ENCODE data around the gene ARHGAP24. TPM values are rescaled to one million over a fixed set of nuclear protein-coding genes. Genes with fewer than 3 reads are reported as not detected.
"Not testable (repeated sequence)": the region's sequence is repeated elsewhere in the genome, so short reads cannot be mapped to it uniquely, and the experiment has no call there.

ARHGAP24 gene
- total RNA-seq, 1 donor from 2014 or later: 1.5 TPM

DNA sequence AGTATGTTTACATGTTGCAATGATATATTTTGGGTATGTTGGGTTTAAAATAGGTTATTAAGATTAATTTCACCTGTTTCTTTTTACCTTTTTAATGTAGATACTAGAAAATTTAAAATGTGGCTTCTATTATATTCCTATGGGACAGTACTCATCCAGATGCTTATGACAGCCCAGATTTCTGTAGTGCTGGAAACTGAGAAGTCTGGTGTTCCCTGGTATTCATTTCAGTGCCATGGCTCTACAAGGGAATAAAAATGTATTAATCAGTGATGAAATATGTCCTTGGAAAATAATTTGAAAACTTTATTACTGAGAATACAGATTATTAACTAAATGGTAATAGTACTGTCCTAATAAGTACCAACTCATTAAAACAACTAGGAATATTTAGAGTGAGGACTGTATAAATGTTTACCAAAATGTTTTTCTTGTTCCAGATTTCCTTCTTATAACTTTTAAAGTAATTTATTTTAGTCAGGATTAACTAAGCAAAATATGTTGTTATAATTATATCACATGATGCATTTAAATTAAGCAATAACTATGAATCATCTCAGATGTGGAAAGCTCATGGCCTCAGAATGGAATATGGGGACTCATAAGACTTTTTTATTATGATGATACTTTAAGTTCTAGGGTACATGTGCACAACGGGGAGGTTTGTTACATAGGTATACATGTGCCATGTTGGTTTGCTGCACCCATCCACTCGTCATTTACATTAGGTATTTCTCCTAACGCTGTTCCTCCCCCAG lies 25.3 kb downstream of the ARHGAP24 start:
- TF ChIP-seq, protein P1, sequence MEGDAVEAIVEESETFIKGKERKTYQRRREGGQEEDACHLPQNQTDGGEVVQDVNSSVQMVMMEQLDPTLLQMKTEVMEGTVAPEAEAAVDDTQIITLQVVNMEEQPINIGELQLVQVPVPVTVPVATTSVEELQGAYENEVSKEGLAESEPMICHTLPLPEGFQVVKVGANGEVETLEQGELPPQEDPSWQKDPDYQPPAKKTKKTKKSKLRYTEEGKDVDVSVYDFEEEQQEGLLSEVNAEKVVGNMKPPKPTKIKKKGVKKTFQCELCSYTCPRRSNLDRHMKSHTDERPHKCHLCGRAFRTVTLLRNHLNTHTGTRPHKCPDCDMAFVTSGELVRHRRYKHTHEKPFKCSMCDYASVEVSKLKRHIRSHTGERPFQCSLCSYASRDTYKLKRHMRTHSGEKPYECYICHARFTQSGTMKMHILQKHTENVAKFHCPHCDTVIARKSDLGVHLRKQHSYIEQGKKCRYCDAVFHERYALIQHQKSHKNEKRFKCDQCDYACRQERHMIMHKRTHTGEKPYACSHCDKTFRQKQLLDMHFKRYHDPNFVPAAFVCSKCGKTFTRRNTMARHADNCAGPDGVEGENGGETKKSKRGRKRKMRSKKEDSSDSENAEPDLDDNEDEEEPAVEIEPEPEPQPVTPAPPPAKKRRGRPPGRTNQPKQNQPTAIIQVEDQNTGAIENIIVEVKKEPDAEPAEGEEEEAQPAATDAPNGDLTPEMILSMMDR (conservative IDR thresholded peaks at IDR 0.05): no peak
- no peak for DNase-seq (ENCODE audit: low read depth, low spot score)
- no peaks in the 10 kb centered on the region for H3K4me1 Mint-ChIP-seq
- no peak overlapping the region for H3K27ac Mint-ChIP-seq (ENCODE audit: unreplicated experiment)
- H3K27me3 Mint-ChIP-seq (ENCODE audit: low read depth): no peaks in the 10 kb centered on the region
- H3K9me3 Mint-ChIP-seq: peaks cover 4% of the 10 kb centered on the region
- H3K4me3 Mint-ChIP-seq: no peak overlapping the region
- peaks cover 4% of the 10 kb centered on the region for H3K36me3 Mint-ChIP-seq (ENCODE audit: low read depth)

DNA sequence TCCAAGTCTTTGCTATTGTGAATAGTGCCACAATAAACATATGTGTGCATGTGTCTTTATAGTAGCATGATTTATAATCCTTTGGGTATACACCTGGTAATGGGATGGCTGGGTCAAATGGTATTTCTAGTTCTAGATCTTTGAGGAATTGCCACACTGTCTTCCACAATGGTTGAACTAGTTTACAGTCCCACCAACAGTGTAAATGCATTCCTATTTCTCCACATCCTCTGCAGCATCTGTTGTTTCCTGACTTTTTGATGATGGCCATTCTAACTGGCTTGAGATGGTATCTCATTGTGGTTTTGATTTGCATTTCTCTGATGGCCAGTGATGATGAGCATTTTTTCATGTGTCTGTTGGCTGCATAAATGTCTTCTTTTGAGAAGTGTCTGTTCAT lies 26.2 kb downstream of the ARHGAP24 start:
- not testable (repeated sequence) for H3K27me3 Mint-ChIP-seq (ENCODE audit: low read depth); H3K27ac Mint-ChIP-seq (ENCODE audit: unreplicated experiment); DNase-seq (ENCODE audit: low read depth, low spot score); H3K4me1 Mint-ChIP-seq; H3K4me3 Mint-ChIP-seq; H3K36me3 Mint-ChIP-seq (ENCODE audit: low read depth); H3K9me3 Mint-ChIP-seq

DNA sequence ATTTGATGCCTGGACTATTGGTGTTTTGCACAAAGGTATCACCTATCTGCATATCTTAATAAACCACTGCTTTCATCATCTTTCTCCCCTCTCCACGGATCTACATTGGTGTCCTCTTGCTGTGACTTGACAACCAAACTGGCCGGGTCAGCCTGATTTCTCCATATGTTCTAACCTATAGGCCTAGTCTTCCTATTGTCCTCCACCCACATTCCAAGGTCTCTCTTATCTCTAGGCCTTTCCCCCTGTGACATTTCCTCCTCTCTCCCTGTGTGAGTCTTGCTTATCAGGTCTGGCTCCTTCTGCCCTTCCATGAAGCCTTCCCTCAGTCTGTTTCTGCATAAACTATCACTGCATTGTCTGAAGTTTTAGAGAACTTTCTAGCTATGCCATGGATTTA lies 33.7 kb downstream of the ARHGAP24 start:
- TF ChIP-seq, protein P1 (conservative IDR thresholded peaks at IDR 0.05): no peak
- Mint-ChIP-seq H3K9me3 (peaks cover 3% of the 10 kb centered on the region), H3K4me3 (no peak overlapping the region), H3K27ac (ENCODE audit: unreplicated experiment) (no peak overlapping the region), H3K27me3 (ENCODE audit: low read depth) (no peaks in the 10 kb centered on the region), H3K36me3 (ENCODE audit: low read depth) (peaks cover 6% of the 10 kb centered on the region), H3K4me1 (no peaks in the 10 kb centered on the region)
- no peak for DNase-seq (ENCODE audit: low read depth, low spot score)

DNA sequence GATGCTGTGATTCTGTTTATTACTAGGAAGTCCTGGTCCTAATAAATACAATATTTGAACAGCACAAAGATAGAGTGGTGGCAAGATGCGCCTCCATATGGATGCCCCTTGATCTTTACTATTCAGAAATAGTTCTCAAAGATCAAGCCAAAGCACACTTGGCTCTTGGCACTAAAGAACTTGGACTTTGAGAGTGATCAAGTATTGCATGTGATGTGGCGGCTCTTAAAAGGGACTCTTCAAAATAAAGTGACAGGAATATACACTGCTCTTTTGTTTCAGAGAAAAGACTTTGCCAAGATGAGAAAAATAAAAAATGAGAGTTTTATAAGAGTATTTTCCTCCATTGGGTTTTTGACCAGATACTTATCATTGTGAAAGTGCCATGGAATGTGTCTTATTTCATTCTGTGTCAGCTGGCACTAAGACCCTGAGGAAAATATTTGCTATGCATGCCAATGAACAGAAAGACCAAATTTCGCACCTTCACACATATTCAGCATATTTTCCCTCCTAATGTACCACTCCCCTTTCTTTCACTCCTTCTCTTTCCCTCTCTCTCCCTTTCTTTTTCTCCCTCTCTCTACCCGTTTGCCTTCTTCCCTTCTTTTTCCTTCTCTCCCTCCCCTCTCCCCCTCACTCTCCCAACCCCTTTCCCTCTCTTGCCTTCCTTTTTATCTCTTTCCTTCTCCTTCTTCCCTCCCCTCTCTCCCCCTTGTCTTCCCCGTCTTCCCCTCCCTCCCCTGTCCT lies 35.1 kb downstream of the ARHGAP24 start:
- Mint-ChIP-seq H3K4me3 (no peak overlapping the region), H3K9me3 (peaks cover 3% of the 10 kb centered on the region), H3K27ac (ENCODE audit: unreplicated experiment) (no peak overlapping the region)

DNA sequence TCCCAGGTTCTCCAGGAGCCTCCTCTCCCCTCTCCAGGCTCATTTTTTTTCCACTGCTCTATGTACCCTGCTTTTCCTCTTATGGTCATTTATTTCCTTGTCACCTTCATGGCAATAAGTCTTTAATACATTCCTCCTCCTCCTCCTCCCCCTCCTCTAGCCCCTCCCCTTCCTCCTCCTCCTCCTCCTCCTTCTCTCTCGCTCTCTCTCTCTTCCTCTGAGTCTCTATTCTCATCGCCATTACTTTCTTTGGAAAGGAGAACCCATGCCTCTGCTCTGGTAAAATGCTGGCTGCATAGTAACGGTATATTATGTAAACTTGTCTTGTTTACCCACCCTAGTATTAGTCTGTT lies 35.7 kb downstream of the ARHGAP24 start:
- DNase-seq (ENCODE audit: low read depth, low spot score): no peak
- Mint-ChIP-seq H3K4me1 (no peaks in the 10 kb centered on the region), H3K27ac (ENCODE audit: unreplicated experiment) (no peak overlapping the region), H3K27me3 (ENCODE audit: low read depth) (no peaks in the 10 kb centered on the region), H3K36me3 (ENCODE audit: low read depth) (no peaks in the 10 kb centered on the region), H3K9me3 (no peaks in the 10 kb centered on the region), H3K4me3 (no peak overlapping the region)
- TF ChIP-seq, protein P1 (conservative IDR thresholded peaks at IDR 0.05): no peak

More for the DNA sequence above, 35.1 kb downstream of the ARHGAP24 start:
- no peaks in the 10 kb centered on the region for H3K4me1 Mint-ChIP-seq
- DNase-seq (ENCODE audit: low read depth, low spot score): no peak
- peaks cover 4% of the 10 kb centered on the region for H3K36me3 Mint-ChIP-seq (ENCODE audit: low read depth)
- H3K27me3 Mint-ChIP-seq (ENCODE audit: low read depth): no peaks in the 10 kb centered on the region
- TF ChIP-seq, protein P1 (conservative IDR thresholded peaks at IDR 0.05): no peak

All from neural crest cell (in vitro differentiated cells).